Femur (tissue), 1 donor: ENCODE measurements around the gene TMEM271.

Source experiments
- DNase-seq: peaks from one replicate; pipeline ENCODE4 v3.0.0-alpha.2; 2017

Gene TMEM271

GRCh38 chr4:576245-576821, at the start of gene TMEM271:
Gene TMEM271 (minus strand): TSS chr4:576295. CDS start chr4:576062, 233 bp downstream.
- DNase-seq, result no peak

DNA sequence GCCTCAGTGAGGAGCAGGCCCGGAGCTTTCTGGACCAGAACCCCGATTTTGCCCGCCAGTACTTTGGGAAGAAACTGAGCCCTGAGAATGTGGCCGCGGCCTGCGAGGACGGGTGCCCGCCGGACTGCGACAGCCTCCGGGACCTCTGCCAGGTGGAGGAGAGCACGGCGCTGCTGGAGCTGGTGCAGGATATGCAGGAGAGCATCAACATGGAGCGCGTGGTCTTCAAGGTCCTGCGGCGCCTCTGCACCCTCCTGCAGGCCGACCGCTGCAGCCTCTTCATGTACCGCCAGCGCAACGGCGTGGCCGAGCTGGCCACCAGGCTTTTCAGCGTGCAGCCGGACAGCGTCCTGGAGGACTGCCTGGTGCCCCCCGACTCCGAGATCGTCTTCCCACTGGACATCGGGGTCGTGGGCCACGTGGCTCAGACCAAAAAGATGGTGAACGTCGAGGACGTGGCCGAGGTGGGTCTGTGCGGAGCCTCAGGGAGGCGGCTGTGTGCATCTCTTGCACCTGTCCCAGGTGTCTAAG, 49.6 kb upstream of the TMEM271 start:
- DNase-seq, result peak; percentile 6

GRCh38 chr4:624705-625590, 48.9 kb upstream of the TMEM271 start, which contains the start of gene PDE6B:
Gene PDE6B (plus strand): TSS chr4:625573. CDS start chr4:625627, 54 bp downstream.
- peak; percentile 11 for DNase-seq

- DNase-seq, result peak; percentile 7
These were observed 47.9 kb upstream of the TMEM271 start for GRCh38 chr4:623914-624566.

GRCh38 chr4:622996-623913, 47.2 kb upstream of the TMEM271 start:
- peak; percentile 4 for DNase-seq

DNA sequence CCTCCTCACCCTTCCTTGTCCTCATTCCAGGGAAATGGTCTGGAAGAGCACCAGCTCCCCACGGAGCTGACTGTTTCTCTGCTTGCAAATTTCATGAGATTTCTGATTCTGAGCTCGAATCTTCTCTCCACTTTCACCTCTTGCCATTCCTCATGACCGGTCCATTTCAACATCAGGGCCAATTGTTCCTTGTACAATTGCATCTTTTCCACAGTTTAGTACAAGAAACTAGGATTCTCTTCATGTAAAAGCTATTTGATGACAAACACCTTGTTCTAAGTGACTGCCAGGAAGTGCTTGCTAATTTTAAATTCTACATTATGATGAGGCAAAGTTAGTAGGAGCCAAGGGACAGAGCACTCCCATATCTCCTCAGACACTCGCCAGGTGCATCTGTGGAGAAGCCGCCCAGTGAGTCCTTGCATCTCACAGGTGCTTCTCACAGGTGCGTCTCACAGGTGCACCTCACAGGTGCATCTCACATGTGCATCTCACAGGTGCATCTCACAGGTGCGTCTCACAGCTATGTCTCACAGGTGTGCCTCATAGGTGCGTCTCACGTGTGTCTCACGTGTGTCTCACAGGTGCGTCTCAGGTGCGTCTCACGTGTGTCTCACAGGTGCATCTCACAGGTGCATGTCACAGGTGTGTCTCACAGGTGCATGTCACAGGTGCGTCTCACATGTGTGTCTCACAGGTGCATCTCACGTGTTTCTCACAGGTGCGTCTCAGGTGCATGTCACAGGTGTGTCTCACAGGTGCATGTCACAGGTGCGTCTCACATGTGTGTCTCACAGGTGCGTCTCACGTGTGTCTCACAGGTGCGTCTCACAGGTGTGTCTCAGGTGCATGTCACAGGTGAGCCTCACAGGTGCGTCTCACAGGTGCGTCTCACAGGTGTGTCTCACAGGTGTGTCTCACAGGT, 46.2 kb upstream of the TMEM271 start:
- no peak for DNase-seq

DNA sequence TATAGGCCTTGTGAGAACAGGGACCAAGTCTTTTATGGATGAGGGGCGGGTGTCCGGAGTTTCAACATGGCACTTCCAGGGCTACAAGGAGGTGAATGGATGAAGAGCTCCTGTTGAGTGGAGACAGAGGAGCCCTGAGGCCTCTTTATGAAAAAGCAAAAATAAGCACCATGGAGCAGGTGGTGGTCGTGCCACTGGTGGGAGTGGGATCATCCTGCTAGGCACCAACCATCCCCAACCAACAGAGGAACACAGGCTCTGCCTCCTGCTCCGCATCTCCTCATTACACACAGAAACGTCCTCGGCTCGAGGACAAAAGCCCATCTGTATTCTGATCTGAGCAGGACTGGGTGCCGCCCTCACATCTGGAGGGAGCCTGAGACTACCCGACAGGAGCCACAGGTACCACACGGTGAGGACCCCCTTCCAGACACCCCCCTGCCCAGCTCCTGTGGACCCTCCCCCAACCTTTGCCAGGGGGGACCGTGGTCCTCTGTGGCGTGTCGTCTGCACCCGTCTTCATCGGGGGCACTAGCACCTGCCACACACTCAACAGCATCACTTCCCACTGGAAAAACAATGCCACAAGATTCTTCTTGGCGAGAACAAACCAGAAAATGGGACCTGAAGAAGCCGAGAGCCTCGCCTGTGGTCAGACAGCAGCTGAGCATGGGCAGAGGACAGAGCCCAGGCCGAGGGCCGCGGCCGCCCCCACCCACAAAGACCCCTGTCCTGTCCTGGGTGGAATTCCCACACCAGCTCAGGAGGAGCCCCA, 45.4 kb upstream of the TMEM271 start:
- DNase-seq, result no peak

- no peak for DNase-seq
These were observed 44.8 kb upstream of the TMEM271 start for GRCh38 chr4:620851-621261.

GRCh38 chr4:620201-620600, 44.1 kb upstream of the TMEM271 start:
- DNase-seq, result no peak

DNA sequence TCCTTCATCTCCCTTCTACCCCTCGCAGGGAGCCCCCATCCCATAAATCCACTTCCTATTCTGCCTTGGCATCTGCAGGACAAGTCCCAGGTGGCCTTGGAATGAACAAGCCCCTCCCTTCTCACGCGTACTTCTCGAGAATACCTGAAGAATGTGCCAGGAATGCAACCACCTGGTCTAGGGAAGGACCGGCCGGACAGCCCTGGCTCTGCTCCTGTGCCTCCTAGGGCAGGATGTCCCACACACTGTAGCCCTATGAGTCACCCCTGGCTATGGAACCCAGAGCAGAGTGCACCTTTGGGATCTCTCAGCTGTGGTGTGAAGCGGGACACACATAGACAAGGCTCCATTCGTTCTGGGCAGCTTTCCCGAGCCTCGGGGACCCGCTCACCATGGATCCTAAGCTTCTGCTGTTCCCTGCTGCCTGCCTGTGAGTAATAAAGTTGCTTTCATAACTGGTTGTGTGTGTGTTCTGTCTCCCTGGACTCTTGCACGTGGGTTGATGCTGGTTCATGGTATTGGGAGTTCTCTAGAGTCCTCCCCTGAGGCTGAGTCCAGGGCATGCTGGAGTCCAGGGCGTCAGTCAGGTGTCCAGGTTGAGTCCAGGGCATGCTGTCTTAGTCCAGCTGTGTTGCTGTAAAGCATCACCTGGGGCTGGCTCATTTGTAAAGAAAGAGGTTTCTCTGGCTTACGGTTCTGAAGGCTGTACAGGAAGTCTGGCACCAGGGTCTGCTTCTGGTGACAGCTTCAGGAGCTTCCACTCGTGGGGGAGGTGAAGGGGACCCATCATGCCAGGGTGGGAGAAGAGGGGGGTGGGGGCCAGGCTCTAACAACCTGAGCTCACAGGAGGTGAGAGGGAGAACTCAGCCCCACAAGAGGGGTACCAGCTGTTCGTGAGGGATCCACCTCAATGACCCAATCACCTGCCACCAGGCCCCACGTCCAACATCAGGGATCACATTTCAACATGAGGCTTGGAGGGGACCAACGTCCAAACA, 41.8 kb upstream of the TMEM271 start:
- DNase-seq, result no peak

DNA sequence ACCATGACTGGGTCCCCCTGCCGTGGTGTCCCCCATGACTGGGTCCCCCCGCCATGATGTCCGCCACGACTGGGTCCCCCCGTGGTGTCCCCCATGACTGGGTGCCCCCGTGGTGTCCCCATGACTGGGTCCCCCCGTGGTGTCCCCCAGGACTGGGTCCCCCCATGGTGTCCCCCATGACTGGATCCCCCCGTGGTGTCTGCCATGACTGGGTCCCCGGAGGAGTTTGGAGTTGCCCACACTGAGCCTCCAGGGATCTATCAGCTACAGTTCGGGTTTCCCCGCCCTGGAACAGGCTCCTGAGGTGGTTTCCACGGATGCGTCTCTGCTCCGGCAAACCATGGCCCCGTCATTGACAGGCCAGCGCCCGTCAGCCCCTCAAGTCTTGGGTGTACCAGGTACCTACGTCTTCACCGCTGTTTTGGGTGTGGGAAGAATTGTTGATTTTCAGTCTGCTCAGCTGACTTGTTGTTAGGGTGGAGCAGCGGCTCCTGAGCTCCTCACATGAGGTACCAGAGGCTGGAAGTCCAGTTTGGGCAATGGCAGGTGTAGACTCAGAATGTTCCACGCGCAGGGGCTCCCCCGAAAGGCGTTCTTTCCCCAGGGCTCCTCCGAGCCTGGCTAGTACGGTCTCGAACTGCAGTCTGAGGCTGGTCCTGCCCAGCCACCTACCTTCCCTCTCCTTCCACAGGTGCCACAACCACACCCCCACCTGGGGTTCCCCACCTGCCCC, 41.0 kb upstream of the TMEM271 start:
- no peak for DNase-seq

DNA sequence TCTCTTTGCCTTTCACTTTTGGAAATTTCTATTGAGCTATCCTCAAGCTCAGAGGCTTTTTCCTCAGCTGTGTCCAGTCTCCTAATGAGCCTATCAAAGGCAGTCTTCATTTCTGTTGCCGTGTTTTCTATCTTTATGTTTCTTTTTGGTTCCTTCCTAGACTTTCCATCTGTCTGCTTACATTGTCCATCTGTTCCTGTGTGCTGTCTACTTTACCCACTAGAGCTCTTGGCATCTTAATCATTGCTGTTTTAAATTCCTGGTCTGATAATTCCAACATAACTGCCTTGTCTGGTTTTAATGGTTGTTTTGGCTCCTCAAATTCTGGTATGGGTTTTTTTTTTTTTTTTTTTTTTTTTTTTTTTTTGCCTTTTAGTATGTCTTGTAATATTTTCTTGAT, 40.0 kb upstream of the TMEM271 start:
- DNase-seq, result no peak

DNA sequence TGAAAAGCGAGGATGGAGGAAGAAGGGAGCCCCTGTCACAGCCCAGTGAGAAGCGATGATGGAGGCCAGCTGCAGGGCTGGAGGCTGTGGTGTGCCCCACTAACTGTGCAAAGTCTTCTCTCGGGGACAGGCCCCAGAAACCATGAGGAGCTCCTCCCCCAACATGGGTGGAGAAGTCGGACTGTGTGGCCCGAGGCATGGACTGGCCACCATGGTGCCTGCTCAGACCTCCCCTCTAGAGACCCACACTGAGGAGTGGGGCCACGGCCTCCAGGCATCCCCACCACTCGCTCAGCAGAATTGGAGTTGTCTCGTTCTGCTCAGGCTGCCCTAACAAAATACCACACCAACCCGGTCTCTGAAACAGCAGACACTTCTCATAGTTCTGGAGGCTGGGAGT, 37.0 kb upstream of the TMEM271 start:
- no peak for DNase-seq

GRCh38 chr4:612749-613125, 36.6 kb upstream of the TMEM271 start:
- no peak for DNase-seq

- no peak for DNase-seq
These were observed 36.1 kb upstream of the TMEM271 start for GRCh38 chr4:612052-612748.

- peak; percentile 58 for DNase-seq
These were observed 34.5 kb upstream of the TMEM271 start for GRCh38 chr4:610411-611261.
